Ishikawa (cell line): Measurements from ENCODE around the gene KIF26B.

Experiments
- CEBPB ChIP-seq: IDR thresholded peaks from 2 replicates; pipeline ENCODE4 v1.6.1; 2012
- CREB1 ChIP-seq: IDR thresholded peaks from 2 replicates; pipeline ENCODE4 v1.6.1; 2012; ENCODE audit warnings: low read depth
- EGR1 ChIP-seq: IDR thresholded peaks from 2 replicates; pipeline ENCODE4 v1.6.1; 2012
- EP300 ChIP-seq: IDR thresholded peaks from 2 replicates; pipeline ENCODE4 v1.6.1; 2012; ENCODE audit warnings: borderline replicate concordance
- FOXM1 ChIP-seq: IDR thresholded peaks from 2 replicates; pipeline ENCODE4 v1.6.1; 2012; ENCODE audit warnings: low read depth, borderline replicate concordance
- MAX ChIP-seq: IDR thresholded peaks from 2 replicates; pipeline ENCODE4 v1.6.1; 2012
- NFIC ChIP-seq: IDR thresholded peaks from 2 replicates; pipeline ENCODE4 v1.6.1; 2012
- RAD21 ChIP-seq: IDR thresholded peaks from 2 replicates; pipeline ENCODE4 v1.6.1; 2012; ENCODE audit warnings: low read depth
- REST ChIP-seq: IDR thresholded peaks from 2 replicates; pipeline ENCODE4 v1.6.1; 2012; ENCODE audit warnings: low read depth, mild to moderate bottlenecking
- TAF1 ChIP-seq: IDR thresholded peaks from 2 replicates; pipeline ENCODE4 v1.6.1; 2012; ENCODE audit warnings: low read depth, mild to moderate bottlenecking
- TCF12 ChIP-seq: IDR thresholded peaks from 2 replicates; pipeline ENCODE4 v1.6.1; 2012; ENCODE audit warnings: low read depth
- TEAD4 ChIP-seq: IDR thresholded peaks from 2 replicates; pipeline ENCODE4 v1.6.1; 2012
- YY1 ChIP-seq: IDR thresholded peaks from 2 replicates; pipeline ENCODE4 v1.6.1; 2012; ENCODE audit warnings: low read depth
- ZBTB7A ChIP-seq: IDR thresholded peaks from 2 replicates; pipeline ENCODE4 v1.6.1; 2012; ENCODE audit warnings: low read depth
- TF ChIP-seq, protein P1 (sequence below): IDR thresholded peaks from 2 replicates; pipeline ENCODE4 v1.6.1; 2012

KIF26B gene

DNA sequence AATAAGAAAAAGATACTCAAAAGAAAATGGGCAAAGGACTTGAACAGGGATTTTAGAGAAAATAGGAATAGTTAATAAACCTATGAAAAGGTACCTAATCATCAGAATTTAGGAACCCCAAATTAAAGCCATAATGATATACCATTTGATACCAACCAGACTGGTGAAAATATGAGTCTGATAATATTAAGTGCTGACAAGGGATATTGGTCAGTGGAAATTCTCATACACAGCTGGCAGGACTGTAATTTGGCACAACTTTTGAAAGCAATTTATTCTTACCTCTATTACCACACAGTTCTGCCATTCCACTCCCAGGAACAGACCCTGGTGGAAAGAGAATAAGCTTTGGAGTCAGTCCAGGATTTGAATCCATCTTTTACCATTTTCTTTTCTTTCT, 111.3 kb downstream of the KIF26B start:
- TF ChIP-seq EGR1 (no peak), TEAD4 (no peak), CREB1 (no peak), TCF12 (no peak), EP300 (no peak), CEBPB (no peak), FOXM1 (no peak), REST (no peak), TAF1 (no peak), MAX (no peak), YY1 (no peak), ZBTB7A (no peak), NFIC (no peak), RAD21 (no peak)
- TF ChIP-seq, protein P1, sequence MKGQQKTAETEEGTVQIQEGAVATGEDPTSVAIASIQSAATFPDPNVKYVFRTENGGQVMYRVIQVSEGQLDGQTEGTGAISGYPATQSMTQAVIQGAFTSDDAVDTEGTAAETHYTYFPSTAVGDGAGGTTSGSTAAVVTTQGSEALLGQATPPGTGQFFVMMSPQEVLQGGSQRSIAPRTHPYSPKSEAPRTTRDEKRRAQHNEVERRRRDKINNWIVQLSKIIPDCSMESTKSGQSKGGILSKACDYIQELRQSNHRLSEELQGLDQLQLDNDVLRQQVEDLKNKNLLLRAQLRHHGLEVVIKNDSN, result no peak

DNA sequence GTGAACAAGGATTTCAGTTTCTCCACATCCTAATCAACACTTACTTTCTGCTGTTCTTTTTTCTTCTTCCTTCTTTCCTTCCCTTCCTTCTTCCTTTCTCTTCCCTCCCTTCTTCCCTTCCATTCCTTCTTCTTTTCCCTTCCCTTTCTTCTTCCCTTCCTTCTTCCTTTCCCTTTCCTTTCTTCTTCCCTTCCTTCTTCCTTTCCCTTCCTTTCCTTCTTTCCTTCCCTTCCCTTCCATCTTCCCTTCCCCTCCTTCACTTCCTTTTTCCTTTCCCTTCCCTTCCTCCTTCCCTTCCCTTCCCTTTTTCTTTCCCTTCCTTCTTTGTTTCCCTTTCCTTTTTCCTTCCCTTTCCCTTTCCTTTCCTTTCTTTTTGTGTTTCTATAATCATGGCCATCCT, 115.3 kb downstream of the KIF26B start:
- TF ChIP-seq CEBPB (no peak), YY1 (no peak), TCF12 (no peak), FOXM1 (no peak), NFIC (no peak), EGR1 (no peak), TAF1 (no peak), CREB1 (no peak), RAD21 (no peak), ZBTB7A (no peak), TEAD4 (no peak), REST (no peak)
- TF ChIP-seq, protein P1, result no peak

GRCh38 chr1:245270972-245271371, 116.2 kb downstream of the KIF26B start:
- TF ChIP-seq, protein P1, result no peak
- TF ChIP-seq NFIC (no peak), EP300 (no peak), CEBPB (no peak), MAX (no peak), CREB1 (no peak), YY1 (no peak), RAD21 (no peak), EGR1 (no peak), TAF1 (no peak), TCF12 (no peak), ZBTB7A (no peak), FOXM1 (no peak), TEAD4 (no peak), REST (no peak)

DNA sequence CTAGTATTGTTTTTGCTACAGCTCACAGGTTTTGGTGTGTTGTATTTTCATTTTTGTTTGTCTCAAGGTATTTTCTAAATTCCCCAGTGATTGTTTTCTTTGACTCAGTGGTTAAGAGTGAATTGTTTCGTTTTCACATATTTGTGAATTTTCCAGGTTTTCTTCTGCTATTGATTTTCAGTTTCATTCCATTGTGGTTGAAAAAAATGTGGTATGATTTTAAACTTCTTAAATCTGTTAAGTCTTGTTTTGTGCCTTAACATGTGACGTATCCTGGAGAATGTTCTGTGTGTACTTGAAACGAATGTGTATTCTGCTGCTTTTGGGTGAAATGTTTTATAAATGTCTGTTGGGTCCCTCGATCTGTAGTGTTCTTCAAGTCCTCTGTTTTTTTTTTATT, 117.9 kb downstream of the KIF26B start:
- TF ChIP-seq EGR1, result no peak
- no peak for TF ChIP-seq TAF1
- no peak for TF ChIP-seq TCF12
- TF ChIP-seq, protein P1, result no peak
